NCI-H446 treated with DMSO at 0.1 percent for 48 hours (cell line): ENCODE data around the gene STKLD1.
"Not testable (repeated sequence)": the region's sequence is repeated elsewhere in the genome, so short reads cannot be mapped to it uniquely, and the experiment has no call there.

ENCODE experiments used
- DNase-seq: peaks from one replicate; lab custom pipeline; 2025; lab: John Stamatoyannopoulos, UW

Gene STKLD1

GRCh38 chr9:133386338-133386737, 10.2 kb downstream of the STKLD1 start:
- no peak for DNase-seq

- DNase-seq, result no peak
Measured at GRCh38 chr9:133387680-133388079, 11.5 kb downstream of the STKLD1 start.

- DNase-seq, result no peak
Measured at GRCh38 chr9:133389025-133389557, 12.9 kb downstream of the STKLD1 start.

GRCh38 chr9:133389562-133389961, 13.4 kb downstream of the STKLD1 start:
- DNase-seq, result no peak

GRCh38 chr9:133390713-133391112, 14.5 kb downstream of the STKLD1 start:
- DNase-seq, result no peak

- not testable (repeated sequence) for DNase-seq
Measured at GRCh38 chr9:133391449-133391848, 15.3 kb downstream of the STKLD1 start.

GRCh38 chr9:133392308-133392707, 16.1 kb downstream of the STKLD1 start:
- DNase-seq, result not testable (repeated sequence)

GRCh38 chr9:133393399-133393798, 17.2 kb downstream of the STKLD1 start:
- no peak for DNase-seq

GRCh38 chr9:133394687-133395271, 18.6 kb downstream of the STKLD1 start:
- DNase-seq, result no peak

- no peak for DNase-seq
Measured at GRCh38 chr9:133396952-133397351, 20.8 kb downstream of the STKLD1 start.

- DNase-seq, result no peak
Measured at GRCh38 chr9:133397370-133397769, 21.2 kb downstream of the STKLD1 start.

- DNase-seq, result no peak
Measured at GRCh38 chr9:133397895-133398294, 21.7 kb downstream of the STKLD1 start.

GRCh38 chr9:133400292-133400691, 24.1 kb downstream of the STKLD1 start:
- DNase-seq, result no peak

GRCh38 chr9:133401588-133401987, 25.4 kb downstream of the STKLD1 start:
- DNase-seq, result no peak

GRCh38 chr9:133402689-133403088, 26.5 kb downstream of the STKLD1 start:
- no peak for DNase-seq

GRCh38 chr9:133403766-133404453, 27.7 kb downstream of the STKLD1 start:
- DNase-seq, result no peak

GRCh38 chr9:133404454-133405002, 28.4 kb downstream of the STKLD1 start:
- DNase-seq, result no peak

GRCh38 chr9:133405508-133406438, 29.6 kb downstream of the STKLD1 start:
- no peak for DNase-seq

- no peak for DNase-seq
Measured at GRCh38 chr9:133406480-133407307, 30.5 kb downstream of the STKLD1 start.

GRCh38 chr9:133408042-133408441, 31.9 kb downstream of the STKLD1 start:
- DNase-seq, result no peak

- no peak for DNase-seq
Measured at GRCh38 chr9:133415170-133415569, 39.0 kb downstream of the STKLD1 start.
